ENCODE measurements around the gene DOCK9. TPM values are rescaled to one million over a fixed set of nuclear protein-coding genes. Genes with fewer than 3 reads are reported as not detected.

The DOCK9 gene
- total RNA-seq, 6 experiments from 2014 or later: 16.5 to 24.3 (median 18.1) TPM

DNA sequence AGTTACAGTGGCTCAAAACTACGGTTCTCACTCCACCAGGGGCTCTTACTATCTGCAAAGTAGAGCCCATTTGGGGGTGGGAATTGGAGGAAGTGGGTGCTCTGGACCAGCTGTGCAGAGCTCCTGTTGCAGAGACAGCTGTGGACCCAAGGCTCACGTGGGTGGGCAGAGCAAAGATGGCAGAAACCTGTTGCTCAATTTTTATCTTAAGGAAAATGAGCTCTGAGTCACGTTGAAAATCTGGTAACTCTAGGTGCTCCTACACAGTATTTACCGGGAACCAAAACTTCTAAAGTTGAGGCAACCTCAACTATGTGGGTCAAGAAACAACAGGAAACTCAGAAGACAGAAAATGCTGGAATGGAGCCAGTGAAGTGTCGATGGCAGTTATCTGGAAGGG is 195.2 kb downstream of the DOCK9 start:
- H3K4me3 ChIP-seq: no peak overlapping the region
- TF ChIP-seq, protein P1, sequence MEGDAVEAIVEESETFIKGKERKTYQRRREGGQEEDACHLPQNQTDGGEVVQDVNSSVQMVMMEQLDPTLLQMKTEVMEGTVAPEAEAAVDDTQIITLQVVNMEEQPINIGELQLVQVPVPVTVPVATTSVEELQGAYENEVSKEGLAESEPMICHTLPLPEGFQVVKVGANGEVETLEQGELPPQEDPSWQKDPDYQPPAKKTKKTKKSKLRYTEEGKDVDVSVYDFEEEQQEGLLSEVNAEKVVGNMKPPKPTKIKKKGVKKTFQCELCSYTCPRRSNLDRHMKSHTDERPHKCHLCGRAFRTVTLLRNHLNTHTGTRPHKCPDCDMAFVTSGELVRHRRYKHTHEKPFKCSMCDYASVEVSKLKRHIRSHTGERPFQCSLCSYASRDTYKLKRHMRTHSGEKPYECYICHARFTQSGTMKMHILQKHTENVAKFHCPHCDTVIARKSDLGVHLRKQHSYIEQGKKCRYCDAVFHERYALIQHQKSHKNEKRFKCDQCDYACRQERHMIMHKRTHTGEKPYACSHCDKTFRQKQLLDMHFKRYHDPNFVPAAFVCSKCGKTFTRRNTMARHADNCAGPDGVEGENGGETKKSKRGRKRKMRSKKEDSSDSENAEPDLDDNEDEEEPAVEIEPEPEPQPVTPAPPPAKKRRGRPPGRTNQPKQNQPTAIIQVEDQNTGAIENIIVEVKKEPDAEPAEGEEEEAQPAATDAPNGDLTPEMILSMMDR (IDR thresholded peaks at IDR 0.05): no peak
- TF ChIP-seq POLR2A (IDR thresholded peaks at IDR 0.05): no peak
- no peaks in the 10 kb centered on the region for H3K36me3 ChIP-seq
- peaks cover 0 to 13% (median 6%) of the 10 kb centered on the region in 4 donors for H3K4me1 ChIP-seq
- WGBS (ENCODE audit: insufficient coverage, low coverage, low lambda C conversion rate, missing lambda C conversion rate): 59% methylated on average over 5 of the region's 5 CpGs
- ATAC-seq (no peak), DNase-seq (no peak)
- intact Hi-C loops (cut with DNase I): no loop called here
- no peaks in the 10 kb centered on the region for H3K9me3 ChIP-seq
- H3K27ac ChIP-seq: no peak overlapping the region
- H3K27me3 ChIP-seq: no peaks in the 10 kb centered on the region

DNA sequence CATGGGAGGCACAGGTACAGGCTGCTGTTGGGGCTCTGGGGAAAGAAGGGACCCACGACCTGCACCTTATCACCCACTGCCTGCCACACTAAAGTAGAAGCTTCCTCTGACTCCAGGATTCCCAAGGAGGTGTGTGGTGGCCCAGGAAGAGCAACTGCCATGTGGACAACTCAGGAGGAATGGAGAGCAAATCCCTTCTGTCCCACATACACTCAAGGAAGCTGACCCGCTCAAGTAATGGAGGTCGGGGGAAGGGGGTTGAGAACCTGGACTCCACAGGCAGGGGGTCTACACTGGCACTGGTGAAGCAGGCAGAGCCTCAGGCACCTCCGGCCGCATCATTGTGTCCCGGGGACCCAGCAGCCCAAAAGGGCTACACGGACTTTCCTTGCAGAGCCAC is 196.0 kb downstream of the DOCK9 start:
- no peak for DNase-seq
- no peaks in the 10 kb centered on the region for H3K27me3 ChIP-seq
- H3K4me3 ChIP-seq: no peak overlapping the region
- no peaks in the 10 kb centered on the region for H3K9me3 ChIP-seq
- H3K4me1 ChIP-seq: peaks cover 0 to 13% (median 6%) of the 10 kb centered on the region in 4 donors
- intact Hi-C loops (cut with DNase I): no loop called here
- WGBS (ENCODE audit: insufficient coverage, low coverage, low lambda C conversion rate, missing lambda C conversion rate): no CpG with 5 or more reads among the region's 7 CpGs
- TF ChIP-seq, protein P1 (IDR thresholded peaks at IDR 0.05): no peak
- H3K27ac ChIP-seq: no peak overlapping the region
- ATAC-seq: no peak
- no peaks in the 10 kb centered on the region for H3K36me3 ChIP-seq

GRCh38 chr13:98781470-98781869 is 196.4 kb downstream of the DOCK9 start:
- WGBS (ENCODE audit: insufficient coverage, low coverage, low lambda C conversion rate, missing lambda C conversion rate): 80% methylated on average over 1 of the region's 11 CpGs
- ATAC-seq: no peak
- DNase-seq: no peak
- Histone ChIP-seq H3K36me3 (no peaks in the 10 kb centered on the region), H3K27ac (no peak overlapping the region), H3K4me1 (peaks cover 0 to 12% (median 4%) of the 10 kb centered on the region in 4 donors), H3K4me3 (no peak overlapping the region), H3K27me3 (no peaks in the 10 kb centered on the region), H3K9me3 (no peaks in the 10 kb centered on the region)
- intact Hi-C loops (cut with DNase I): no loop called here
- TF ChIP-seq, protein P1 (IDR thresholded peaks at IDR 0.05): no peak
- TF ChIP-seq POLR2A (IDR thresholded peaks at IDR 0.05): no peak

GRCh38 chr13:98781045-98781444 is 196.8 kb downstream of the DOCK9 start:
- Histone ChIP-seq H3K4me1 (peaks cover 0 to 8% (median 2%) of the 10 kb centered on the region in 4 donors), H3K9me3 (no peaks in the 10 kb centered on the region), H3K36me3 (no peaks in the 10 kb centered on the region), H3K4me3 (no peak overlapping the region), H3K27ac (no peak overlapping the region), H3K27me3 (no peaks in the 10 kb centered on the region)
- intact Hi-C loops (cut with DNase I): no loop called here
- DNase-seq (no peak), ATAC-seq (no peak)
- WGBS (ENCODE audit: insufficient coverage, low coverage, low lambda C conversion rate, missing lambda C conversion rate): 65% methylated on average over 10 of the region's 11 CpGs
- TF ChIP-seq POLR2A (IDR thresholded peaks at IDR 0.05): no peak
- TF ChIP-seq, protein P1 (IDR thresholded peaks at IDR 0.05): no peak

- H3K36me3 ChIP-seq: no peaks in the 10 kb centered on the region
- peaks cover 0 to 2% (median under 1%) of the 10 kb centered on the region in 4 donors for H3K4me1 ChIP-seq
- no peak overlapping the region for H3K4me3 ChIP-seq
- intact Hi-C loops (cut with DNase I): no loop called here
- H3K27me3 ChIP-seq: no peaks in the 10 kb centered on the region
- ATAC-seq (no peak), DNase-seq (no peak)
- WGBS (ENCODE audit: insufficient coverage, low coverage, low lambda C conversion rate, missing lambda C conversion rate): 65% methylated on average over 2 of the region's 2 CpGs
- H3K27ac ChIP-seq: no peak overlapping the region
- TF ChIP-seq, protein P1 (IDR thresholded peaks at IDR 0.05): no peak
- no peak for TF ChIP-seq POLR2A (IDR thresholded peaks at IDR 0.05)
- no peaks in the 10 kb centered on the region for H3K9me3 ChIP-seq
These were observed 197.4 kb downstream of the DOCK9 start for GRCh38 chr13:98780451-98780850.

All from right lobe of liver (tissue), 6 donors.